C4-2B (cell line): ENCODE measurements around the gene LDAF1.

Source experiments
- CTCF ChIP-seq: fragments of 450-650 bp; conservative IDR thresholded peaks from 2 replicates; pipeline ENCODE4 v1.5.1; 2017; ENCODE audit warnings: mild to moderate bottlenecking
- ZFX ChIP-seq: fragments of 450-650 bp; IDR thresholded peaks from 2 replicates; pipeline ENCODE4 v1.6.1; 2017

GRCh38 chr16:21194771-21195301, 36.4 kb downstream of the LDAF1 start:
- TF ChIP-seq CTCF: no peak
- TF ChIP-seq ZFX: no peak
